ENCODE measurements around the gene IQCE. TPM values are rescaled to one million over a fixed set of nuclear protein-coding genes. Genes with fewer than 3 reads are reported as not detected.
A peak's percentile ranks its signal among the peaks of the same experiment; 100 is the strongest.

IQCE gene
- total RNA-seq, 4 donors from 2014 or later, result 27.2 to 187 (median 55.5) TPM

DNA sequence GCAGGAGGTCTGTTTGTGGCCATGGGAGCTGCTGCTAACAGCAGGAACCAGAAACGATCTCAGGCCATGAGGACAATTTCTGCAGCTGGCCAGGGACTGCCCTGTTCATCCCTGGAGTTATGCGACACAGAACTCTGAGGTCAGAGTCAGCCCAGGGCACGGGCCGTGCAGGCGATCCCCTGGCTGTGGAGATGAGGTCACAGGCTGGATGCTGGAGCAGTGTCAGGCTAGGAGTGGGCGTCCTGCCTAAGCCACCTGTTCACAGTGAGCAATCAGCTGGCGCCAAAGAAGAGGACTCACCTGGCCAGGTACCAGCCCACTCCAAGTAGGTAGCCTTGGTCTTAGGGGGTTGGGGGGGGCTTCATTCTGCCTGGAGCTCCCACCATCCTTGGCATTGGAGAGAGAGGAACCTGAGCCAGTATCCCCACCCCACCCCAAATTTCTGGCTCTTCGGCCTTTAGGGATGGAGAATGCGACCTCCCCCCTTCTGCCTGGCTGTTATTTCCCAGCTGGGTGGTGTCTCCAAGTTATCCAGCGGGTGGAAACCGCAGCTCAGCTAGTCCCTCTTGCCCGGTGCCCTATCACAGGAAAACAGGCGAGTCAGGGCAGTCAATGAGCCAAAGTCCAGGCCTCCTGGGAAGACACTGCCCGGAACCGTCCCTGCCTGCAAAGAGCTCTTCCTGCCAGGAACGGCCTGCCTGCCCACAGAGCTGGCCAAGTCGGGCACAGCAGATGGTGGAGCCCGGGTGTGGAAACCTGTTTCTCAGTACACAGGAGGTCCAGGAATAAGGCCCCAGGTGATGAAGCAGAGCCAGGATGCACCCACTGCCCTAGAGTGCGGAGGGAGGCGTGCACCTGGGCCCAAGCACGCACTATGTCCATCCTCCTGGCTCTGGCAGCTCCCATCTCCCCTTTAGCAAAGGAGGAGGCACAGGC lies 71.2 kb downstream of the IQCE start:
- peak; percentile 83 for DNase-seq
- 34 to 57% methylated on average over 5 to 21 of the region's 21 CpGs for WGBS, 2 donors (ENCODE audit: low coverage in 1 of 2)
- Histone ChIP-seq H3K4me3 (no peak overlapping the region), H3K9me3 (no peaks in the 10 kb centered on the region), H3K4me1 (peaks cover 12 to 53% (median 45%) of the 10 kb centered on the region in 4 donors), H3K27ac (peak overlapping the region; percentile 68 to 85 (median 82)), H3K36me3 (no peaks in the 10 kb centered on the region), H3K27me3 (no peaks in the 10 kb centered on the region)
- peak; percentile 35 for TF ChIP-seq POLR2A (IDR thresholded peaks at IDR 0.05)
- TF ChIP-seq, protein P1, sequence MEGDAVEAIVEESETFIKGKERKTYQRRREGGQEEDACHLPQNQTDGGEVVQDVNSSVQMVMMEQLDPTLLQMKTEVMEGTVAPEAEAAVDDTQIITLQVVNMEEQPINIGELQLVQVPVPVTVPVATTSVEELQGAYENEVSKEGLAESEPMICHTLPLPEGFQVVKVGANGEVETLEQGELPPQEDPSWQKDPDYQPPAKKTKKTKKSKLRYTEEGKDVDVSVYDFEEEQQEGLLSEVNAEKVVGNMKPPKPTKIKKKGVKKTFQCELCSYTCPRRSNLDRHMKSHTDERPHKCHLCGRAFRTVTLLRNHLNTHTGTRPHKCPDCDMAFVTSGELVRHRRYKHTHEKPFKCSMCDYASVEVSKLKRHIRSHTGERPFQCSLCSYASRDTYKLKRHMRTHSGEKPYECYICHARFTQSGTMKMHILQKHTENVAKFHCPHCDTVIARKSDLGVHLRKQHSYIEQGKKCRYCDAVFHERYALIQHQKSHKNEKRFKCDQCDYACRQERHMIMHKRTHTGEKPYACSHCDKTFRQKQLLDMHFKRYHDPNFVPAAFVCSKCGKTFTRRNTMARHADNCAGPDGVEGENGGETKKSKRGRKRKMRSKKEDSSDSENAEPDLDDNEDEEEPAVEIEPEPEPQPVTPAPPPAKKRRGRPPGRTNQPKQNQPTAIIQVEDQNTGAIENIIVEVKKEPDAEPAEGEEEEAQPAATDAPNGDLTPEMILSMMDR (IDR thresholded peaks at IDR 0.05), result no peak
- TF ChIP-seq POLR2AphosphoS5 (IDR thresholded peaks at IDR 0.05), result peak; percentile 48 to 78 (median 63)
- in situ Hi-C loops (cut with MboI; ENCODE audit: low pct_ligation_motif_present in 1 of 4, low pct_unique_long_range_greater_than_20kb in 1 of 4, low sequenced_read_pairs in 3 of 4), result no loop called here
- intact Hi-C loops (cut with DNase I; ENCODE audit: low total_unique reads), result no loop called here

DNA sequence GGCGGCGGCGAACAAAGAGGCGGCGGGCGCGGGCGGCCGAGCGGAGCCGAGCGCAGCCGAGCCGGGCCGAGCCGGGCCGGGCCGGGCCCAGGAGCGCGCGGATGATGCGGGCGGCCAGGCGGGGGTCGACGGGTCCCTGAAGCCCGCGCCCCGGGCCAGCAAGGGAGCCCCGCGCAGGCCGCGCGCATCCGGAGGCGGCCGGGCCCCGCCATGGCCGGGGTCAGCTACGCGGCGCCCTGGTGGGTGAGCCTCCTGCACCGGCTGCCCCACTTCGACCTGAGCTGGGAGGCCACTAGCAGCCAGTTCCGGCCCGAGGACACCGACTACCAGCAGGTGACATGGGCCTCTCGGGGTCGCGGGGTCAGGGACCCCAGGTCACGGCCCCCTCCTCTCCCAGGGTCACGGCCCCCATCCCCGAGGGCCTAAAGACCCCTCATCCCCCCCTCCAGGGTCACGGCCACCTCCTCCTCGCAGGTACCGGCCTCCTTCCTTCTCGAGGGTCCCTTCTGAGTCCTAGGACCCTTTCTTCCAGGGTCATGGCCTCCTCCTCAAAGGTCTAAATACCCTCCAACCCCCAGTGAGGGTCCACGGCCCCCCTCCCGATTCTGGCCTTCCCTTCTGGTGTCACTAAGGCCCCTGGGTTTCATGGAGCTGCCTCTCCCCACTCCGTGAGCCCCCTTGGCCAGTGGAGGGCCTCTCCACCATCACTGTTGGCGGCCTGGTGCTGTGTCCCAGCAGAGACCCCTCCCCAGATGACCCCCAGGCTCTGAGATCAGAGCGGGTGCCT lies 73.4 kb downstream of the IQCE start, which contains the start of gene TTYH3:
TSS of gene TTYH3 (plus strand) at position 41 of the 787 bp plus-strand sequence. CDS start at position 211, 170 bp downstream.
- Histone ChIP-seq H3K27ac (peak within 1 kb of the TSS; percentile 83 to 90 (median 88)), H3K4me1 (peaks cover 12 to 54% (median 45%) of the 10 kb centered on the region in 4 donors), H3K9me3 (no peaks in the 10 kb centered on the region), H3K36me3 (no peaks in the 10 kb centered on the region), H3K27me3 (no peaks in the 10 kb centered on the region), H3K4me3 (peak within 1 kb of the TSS; percentile 81 to 83 (median 82))
- in situ Hi-C loops (cut with MboI; ENCODE audit: low pct_ligation_motif_present in 1 of 4, low pct_unique_long_range_greater_than_20kb in 1 of 4, low sequenced_read_pairs in 3 of 4) (no loop called here), intact Hi-C loops (cut with DNase I; ENCODE audit: low total_unique reads) (no loop called here)
- TF ChIP-seq EP300 (IDR thresholded peaks at IDR 0.05; ENCODE audit: low read depth) (no peak), POLR2A (IDR thresholded peaks at IDR 0.05) (no peak), POLR2AphosphoS5 (IDR thresholded peaks at IDR 0.05) (no peak)
- TF ChIP-seq, protein P1 (IDR thresholded peaks at IDR 0.05), result no peak
- 1% methylated on average over 12 of the region's 62 CpGs; no CpG with 5 or more reads in 1 of the 2 donors for WGBS, 2 donors (ENCODE audit: low coverage in 1 of 2)
- no peak for DNase-seq

DNA sequence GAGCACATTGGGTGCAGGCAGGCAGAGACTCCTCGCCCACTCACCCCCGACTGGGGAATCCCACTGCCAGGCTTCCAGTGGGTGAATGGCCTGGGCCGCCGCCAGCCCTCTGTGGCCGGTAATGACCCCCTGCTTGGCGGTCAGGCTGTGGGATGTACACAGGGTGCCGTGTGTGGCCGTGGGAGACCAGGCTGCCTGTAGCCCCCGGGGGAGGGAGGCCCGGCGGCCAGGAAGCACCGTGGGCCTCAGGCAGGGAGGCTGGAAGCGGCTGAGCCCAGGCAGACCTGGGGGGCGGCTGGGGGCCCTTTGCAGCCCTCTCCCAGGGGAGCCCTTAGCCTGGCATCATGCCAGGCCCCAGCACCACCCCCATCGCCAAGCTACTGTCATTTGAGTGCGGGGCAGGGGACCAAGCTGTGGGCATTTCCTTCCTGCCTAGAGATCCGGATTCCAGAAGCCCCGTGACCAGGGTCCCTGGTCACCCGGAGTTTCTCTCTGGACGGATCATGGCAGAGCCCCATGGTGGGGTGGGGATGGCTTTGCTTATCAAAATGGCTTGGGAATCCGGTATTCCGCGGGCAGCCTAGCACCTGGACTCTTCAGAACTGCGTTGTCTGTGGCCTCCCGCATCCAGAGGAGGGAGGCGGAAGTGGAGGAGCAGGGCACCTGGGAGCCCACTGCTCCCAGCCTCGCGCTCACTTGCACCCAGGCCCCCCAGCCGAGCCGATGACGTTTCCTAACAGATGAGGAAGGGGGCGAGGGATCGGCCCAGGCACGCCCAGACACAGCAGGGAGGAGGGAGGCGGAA lies 74.2 kb downstream of the IQCE start:
- Histone ChIP-seq H3K4me1 (peaks cover 12 to 59% (median 45%) of the 10 kb centered on the region in 4 donors), H3K9me3 (no peaks in the 10 kb centered on the region), H3K36me3 (no peaks in the 10 kb centered on the region), H3K27ac (peak overlapping the region; percentile 83 to 90 (median 88)), H3K4me3 (peak overlapping the region; percentile 81 to 83 (median 82)), H3K27me3 (no peaks in the 10 kb centered on the region)
- peak; percentile 65 for DNase-seq
- intact Hi-C loops (cut with DNase I; ENCODE audit: low total_unique reads), result no loop called here
- 4% methylated on average over 34 of the region's 35 CpGs; no CpG with 5 or more reads in 1 of the 2 donors for WGBS, 2 donors (ENCODE audit: low coverage in 1 of 2)
- TF ChIP-seq, protein P1 (IDR thresholded peaks at IDR 0.05), result peak in 1 of 5 experiments; percentile 3
- TF ChIP-seq POLR2AphosphoS5 (IDR thresholded peaks at IDR 0.05), result peak in 2 of 3 donors; percentile 7 to 29
- peak; percentile 30 for TF ChIP-seq POLR2A (IDR thresholded peaks at IDR 0.05)
- no peak for TF ChIP-seq EP300 (IDR thresholded peaks at IDR 0.05; ENCODE audit: low read depth)
- in situ Hi-C loops (cut with MboI; ENCODE audit: low pct_ligation_motif_present in 1 of 4, low pct_unique_long_range_greater_than_20kb in 1 of 4, low sequenced_read_pairs in 3 of 4), result no loop called here
